ENCODE results near the gene FAIM2.

DNA sequence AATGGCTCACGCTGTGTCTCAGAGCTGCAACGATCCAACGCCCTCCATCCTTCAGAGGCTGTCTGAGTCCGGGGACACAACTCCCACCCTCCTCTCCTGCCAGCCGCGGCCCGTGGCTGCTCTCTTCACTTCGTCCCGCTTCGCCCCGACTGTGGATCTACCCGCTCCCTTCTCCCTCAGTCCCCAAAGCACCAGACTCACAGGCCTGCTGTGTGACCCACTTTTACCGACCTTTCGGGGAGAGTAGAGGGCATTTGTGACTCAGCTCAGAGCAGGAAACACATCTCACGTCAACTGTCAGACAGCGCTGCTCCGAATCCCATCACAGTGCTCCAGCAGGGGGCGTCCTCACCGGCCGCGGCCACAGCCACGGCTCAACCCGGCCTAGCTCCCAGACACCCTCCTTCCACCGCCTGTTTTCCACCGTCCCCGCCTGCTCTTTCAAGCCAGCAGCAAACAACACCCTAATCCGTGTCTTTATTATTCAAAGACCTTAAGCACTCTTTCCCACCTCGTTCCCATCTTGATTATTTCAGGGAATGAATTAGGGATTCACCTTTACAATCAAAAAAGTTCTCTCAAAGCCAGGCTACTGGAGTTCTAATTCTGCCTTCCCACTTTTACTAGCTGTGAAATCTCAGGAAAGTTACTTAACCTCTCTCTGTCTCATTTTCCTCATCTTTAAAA is 41.8 kb upstream of the FAIM2 start:
- TF ChIP-seq, protein P1, sequence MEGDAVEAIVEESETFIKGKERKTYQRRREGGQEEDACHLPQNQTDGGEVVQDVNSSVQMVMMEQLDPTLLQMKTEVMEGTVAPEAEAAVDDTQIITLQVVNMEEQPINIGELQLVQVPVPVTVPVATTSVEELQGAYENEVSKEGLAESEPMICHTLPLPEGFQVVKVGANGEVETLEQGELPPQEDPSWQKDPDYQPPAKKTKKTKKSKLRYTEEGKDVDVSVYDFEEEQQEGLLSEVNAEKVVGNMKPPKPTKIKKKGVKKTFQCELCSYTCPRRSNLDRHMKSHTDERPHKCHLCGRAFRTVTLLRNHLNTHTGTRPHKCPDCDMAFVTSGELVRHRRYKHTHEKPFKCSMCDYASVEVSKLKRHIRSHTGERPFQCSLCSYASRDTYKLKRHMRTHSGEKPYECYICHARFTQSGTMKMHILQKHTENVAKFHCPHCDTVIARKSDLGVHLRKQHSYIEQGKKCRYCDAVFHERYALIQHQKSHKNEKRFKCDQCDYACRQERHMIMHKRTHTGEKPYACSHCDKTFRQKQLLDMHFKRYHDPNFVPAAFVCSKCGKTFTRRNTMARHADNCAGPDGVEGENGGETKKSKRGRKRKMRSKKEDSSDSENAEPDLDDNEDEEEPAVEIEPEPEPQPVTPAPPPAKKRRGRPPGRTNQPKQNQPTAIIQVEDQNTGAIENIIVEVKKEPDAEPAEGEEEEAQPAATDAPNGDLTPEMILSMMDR (IDR thresholded peaks at IDR 0.05): peak; percentile 67 to 85 (median 69)
- TF ChIP-seq POLR2A (IDR thresholded peaks at IDR 0.05) (no peak), EP300 (IDR thresholded peaks at IDR 0.05) (no peak)
